Midbrain (tissue), 1 donor: ENCODE results near the gene A3GALT2.

ENCODE experiments used
- DNase-seq: peaks from one replicate; lab custom pipeline; 2025; lab: John Stamatoyannopoulos, UW

The A3GALT2 gene

DNA sequence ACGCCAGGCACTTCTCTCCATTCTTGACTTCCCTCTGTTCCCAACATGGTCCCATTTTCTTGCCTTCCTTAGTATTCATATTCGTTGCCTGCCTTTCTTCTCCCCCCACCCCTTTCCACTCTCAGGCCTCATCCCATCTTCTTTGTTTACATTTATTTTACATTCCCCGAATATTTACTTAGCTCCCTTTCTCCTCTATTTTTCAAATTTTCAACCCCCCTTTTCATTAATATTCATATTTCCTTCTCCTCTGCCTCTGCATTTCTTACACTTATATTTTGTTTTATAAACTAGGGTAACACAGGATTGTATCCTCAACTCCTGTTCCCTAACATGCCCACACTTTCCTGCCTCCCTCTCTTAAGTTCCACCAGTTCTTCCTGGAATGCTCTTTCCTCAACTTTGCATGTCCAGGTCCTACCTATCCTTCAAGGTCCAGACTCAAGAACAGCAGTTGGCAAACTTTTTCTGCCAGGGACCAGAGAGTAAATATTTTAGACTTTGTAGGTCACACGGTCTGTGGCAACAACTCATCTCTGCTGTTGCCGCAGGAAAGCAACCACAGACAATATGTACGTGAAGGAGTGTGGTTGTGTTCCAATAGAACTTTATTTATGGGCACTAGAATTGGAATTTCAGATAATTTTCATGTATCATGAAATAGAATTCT is 29.8 kb upstream of the A3GALT2 start:
- DNase-seq = no peak

- DNase-seq = peak; percentile 90
These were observed 29.1 kb upstream of the A3GALT2 start for GRCh38 chr1:33349778-33350610.

GRCh38 chr1:33349081-33349759 is 28.3 kb upstream of the A3GALT2 start:
- peak; percentile 57 for DNase-seq

- peak; percentile 51 for DNase-seq
These were observed 27.8 kb upstream of the A3GALT2 start for GRCh38 chr1:33348676-33349080.

DNA sequence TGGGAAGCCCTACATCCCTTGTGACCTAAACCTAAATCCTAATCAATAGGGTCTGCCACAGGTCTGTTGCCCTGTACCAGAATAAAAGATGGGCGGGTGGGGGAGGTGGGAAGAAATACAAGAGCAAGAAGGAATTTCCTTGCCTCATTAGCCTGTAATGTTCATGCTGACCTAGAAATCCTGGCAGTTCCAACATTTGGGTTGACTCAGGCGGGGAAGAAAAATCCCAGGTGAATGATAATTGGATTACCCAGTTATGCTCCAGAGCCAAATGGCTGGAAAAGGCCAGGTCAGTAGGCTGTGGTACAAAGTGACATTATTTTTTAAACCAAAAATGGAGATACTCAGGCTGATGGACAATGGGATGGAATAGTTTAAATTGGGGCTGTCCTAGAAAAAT is 27.3 kb upstream of the A3GALT2 start:
- no peak for DNase-seq

GRCh38 chr1:33347650-33347992 is 26.7 kb upstream of the A3GALT2 start:
- DNase-seq = no peak

- DNase-seq = no peak
These were observed 26.2 kb upstream of the A3GALT2 start for GRCh38 chr1:33346927-33347649.

DNA sequence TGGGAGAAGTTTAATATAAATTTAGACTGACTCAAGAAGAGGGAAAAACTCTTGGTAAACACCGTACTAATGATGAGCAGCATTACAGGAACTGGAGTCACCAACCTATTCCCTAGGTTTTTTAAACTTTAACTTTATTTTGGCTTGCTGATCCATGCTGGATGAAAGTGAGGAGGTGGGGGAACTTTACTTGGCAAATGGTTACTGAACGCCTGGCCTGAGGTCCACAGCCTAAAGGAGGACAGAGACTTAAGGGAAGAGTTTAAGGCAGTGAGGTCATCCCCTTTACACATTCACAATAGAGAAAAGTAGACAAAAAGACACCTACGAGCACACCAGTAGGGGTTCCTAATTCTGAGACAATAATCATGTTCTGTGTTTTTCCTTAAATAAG is 25.6 kb upstream of the A3GALT2 start:
- DNase-seq = no peak

DNA sequence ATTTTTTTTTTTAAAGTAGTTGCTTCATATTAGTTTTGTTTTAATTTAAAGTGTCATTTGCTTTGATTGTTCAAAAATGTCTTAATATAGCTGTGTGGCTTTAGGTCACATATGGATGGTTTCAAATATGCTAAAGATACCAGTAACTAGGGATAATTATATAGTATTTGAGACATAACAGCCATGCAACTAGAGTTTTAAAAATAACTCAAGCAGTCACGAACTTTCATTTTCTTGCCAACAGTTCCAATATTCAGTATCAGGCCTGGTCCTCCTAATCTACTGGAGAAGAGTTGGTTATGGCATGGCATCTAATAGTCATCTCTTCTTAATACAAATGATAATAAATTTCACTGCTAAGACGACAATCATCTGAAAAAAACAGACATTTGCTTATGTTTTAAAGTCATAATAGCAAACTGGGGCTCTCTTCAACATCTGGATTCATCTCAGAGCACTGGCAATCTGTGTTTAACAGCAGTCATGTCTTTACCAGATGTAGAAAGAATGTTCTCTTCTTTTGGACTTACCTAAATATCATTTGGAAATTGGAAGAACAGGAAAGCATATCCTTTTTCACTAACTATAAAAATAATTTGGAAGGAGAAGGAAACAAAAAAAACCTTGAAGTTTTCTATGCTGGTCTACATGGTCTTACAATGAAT is 24.1 kb upstream of the A3GALT2 start:
- no peak for DNase-seq

GRCh38 chr1:33343539-33343938 is 22.6 kb upstream of the A3GALT2 start:
- no peak for DNase-seq

- peak; percentile 80 for DNase-seq
These were observed 21.3 kb upstream of the A3GALT2 start for GRCh38 chr1:33342041-33342723.

DNA sequence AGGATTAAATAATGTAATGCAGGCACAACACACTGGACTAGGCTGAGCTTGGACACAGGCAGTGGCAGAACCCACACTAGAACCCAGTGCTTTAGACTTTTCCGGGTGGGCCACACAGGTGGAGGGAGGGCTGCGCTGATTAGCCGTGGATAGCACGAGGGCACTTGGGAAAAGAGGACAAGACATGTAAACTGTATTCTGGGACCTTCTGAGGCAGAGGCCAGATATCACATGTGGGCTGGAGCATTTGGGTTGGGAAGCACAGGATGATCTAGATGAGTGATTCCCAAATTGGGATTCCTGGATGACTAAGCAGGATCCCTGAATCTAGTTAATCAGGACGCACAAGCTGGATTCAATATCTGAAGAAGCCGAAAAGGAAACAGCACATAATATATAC is 20.3 kb upstream of the A3GALT2 start:
- DNase-seq = no peak

- peak; percentile 25 for DNase-seq
These were observed 18.5 kb upstream of the A3GALT2 start for GRCh38 chr1:33339413-33339812.

- DNase-seq = peak; percentile 57
These were observed 17.7 kb upstream of the A3GALT2 start for GRCh38 chr1:33338440-33339211.

DNA sequence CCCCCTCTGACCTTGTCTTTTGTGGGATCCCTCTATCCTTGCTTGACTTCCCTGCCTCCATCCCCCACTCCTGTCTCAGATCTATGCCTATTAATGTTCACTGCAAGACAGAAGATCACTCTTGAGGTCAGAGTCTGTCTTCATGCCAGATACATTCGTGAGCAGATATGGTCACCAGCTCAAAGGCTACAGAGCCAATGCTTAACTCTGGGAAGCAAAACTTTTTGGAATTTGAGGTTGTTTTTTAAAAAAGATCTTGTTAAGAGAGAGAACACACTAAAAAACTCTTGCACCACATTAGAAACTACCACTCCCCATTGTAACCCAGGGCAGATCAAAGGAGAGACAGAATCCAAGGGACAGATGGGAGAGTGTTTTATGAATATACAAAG is 17.1 kb upstream of the A3GALT2 start:
- no peak for DNase-seq

DNA sequence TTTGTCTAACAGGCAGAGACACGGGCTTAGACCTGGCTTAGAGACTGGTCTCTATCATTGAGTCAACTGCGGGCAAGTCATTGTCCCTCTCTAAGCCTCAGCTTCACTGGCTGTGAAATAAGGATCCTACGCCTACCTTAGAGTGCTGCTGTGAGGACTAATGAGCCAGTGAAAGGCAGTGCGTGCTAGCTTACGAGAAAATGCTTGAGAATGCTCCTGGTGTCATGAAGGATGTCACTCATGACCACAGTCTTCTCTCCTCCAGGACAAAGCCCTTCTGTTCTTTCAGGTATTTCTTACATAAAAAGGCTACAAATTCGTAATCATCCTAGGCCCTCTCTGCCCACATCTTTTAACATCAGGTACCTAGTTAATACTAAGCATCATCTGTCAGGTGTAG is 16.5 kb upstream of the A3GALT2 start:
- DNase-seq = no peak

DNA sequence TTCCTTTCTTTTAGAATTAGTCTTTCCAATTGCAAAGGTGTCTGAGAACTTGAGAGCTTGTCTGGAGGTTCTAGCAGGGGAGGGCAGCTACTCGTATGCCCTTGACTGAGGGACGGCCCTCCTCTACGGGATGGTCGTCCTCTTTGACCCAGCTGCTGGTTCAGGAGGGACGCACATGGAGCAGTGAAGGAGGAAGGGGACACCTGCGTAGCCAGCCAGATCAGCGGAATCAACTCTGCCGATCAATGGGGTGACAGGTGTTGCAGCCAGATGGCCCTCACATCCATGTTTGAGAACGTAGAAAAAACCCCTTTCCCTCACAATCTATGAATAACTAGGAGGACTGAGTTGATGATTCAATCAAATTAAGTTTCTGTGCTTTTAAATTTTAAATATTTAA is 15.7 kb upstream of the A3GALT2 start:
- no peak for DNase-seq

- no peak for DNase-seq
These were observed 14.1 kb upstream of the A3GALT2 start for GRCh38 chr1:33335020-33335419.

- DNase-seq = no peak
These were observed 13.2 kb upstream of the A3GALT2 start for GRCh38 chr1:33334081-33334552.

GRCh38 chr1:33332881-33333280 is 12.0 kb upstream of the A3GALT2 start:
- peak; percentile 23 for DNase-seq
